Parathyroid adenoma (tissue), 2 donors: ENCODE measurements around the gene BRD1.

Experiments
- H2AFZ ChIP-seq: fragments of 300-600 bp; sonication (generic); one replicate; pipeline ENCODE4 v1.7.0; 2017; ENCODE audit warnings: antibody characterized with exemption, mild to moderate bottlenecking
- H3K27ac ChIP-seq: fragments of 300-600 bp; sonication (generic); one replicate; pipeline ENCODE4 v1.7.0; 2017
- H3K27me3 ChIP-seq: fragments of 300-600 bp; sonication (generic); one replicate; pipeline ENCODE4 v1.7.0; 2017; ENCODE audit warnings: low read length; ENCODE audit not compliant: control insufficient read depth, insufficient read depth
- H3K36me3 ChIP-seq: fragments of 300-600 bp; sonication (generic); one replicate; pipeline ENCODE4 v1.7.0; 2017; ENCODE audit warnings: low read length; ENCODE audit not compliant: control insufficient read depth, insufficient read depth
- H3K4me1 ChIP-seq: fragments of 300-600 bp; sonication (generic); one replicate; pipeline ENCODE4 v1.7.0; 2017; ENCODE audit warnings: control low read depth
- H3K4me2 ChIP-seq: fragments of 300-600 bp; sonication (generic); one replicate; pipeline ENCODE4 v1.7.0; 2017; ENCODE audit warnings: low read length
- H3K4me3 ChIP-seq: fragments of 300-600 bp; sonication (generic); one replicate; pipeline ENCODE4 v1.7.0; 2017; ENCODE audit warnings: low read depth, low read length
- H3K79me2 ChIP-seq: fragments of 300-600 bp; sonication (generic); one replicate; pipeline ENCODE4 v1.7.0; 2017; ENCODE audit warnings: control low read depth
- H3K9ac ChIP-seq: fragments of 300-600 bp; sonication (generic); one replicate; pipeline ENCODE4 v1.7.0; 2017; ENCODE audit warnings: mild to moderate bottlenecking
- H3K9me3 ChIP-seq: fragments of 300-600 bp; sonication (generic); one replicate; pipeline ENCODE4 v1.7.0; 2017; ENCODE audit warnings: low read length; ENCODE audit not compliant: control insufficient read depth
- CTCF ChIP-seq: fragments of 300-600 bp; sonication (generic); IDR thresholded peaks from one replicate; pipeline ENCODE4 v1.7.0; 2017; ENCODE audit warnings: antibody characterized with exemption, mild to moderate bottlenecking
- donor health status: primary hyperparathyroidism.

BRD1 gene

GRCh38 chr22:49869845-49870712 is 42.4 kb upstream of the BRD1 start:
- Histone ChIP-seq H3K36me3 (no peaks in the 10 kb centered on the region), H3K4me3 (no peak overlapping the region), H3K79me2 (peaks cover 10% of the 10 kb centered on the region), H3K27ac (no peak overlapping the region), H2AFZ (no peak overlapping the region), H3K4me2 (no peak overlapping the region), H3K27me3 (no peaks in the 10 kb centered on the region), H3K4me1 (no peaks in the 10 kb centered on the region), H3K9me3 (no peaks in the 10 kb centered on the region), H3K9ac (no peak overlapping the region)
- no peak for TF ChIP-seq CTCF

- Histone ChIP-seq H3K9ac (no peak overlapping the region), H2AFZ (no peak overlapping the region), H3K4me1 (no peaks in the 10 kb centered on the region), H3K79me2 (peaks cover 10% of the 10 kb centered on the region), H3K4me2 (no peak overlapping the region), H3K27ac (no peak overlapping the region), H3K36me3 (no peaks in the 10 kb centered on the region), H3K4me3 (no peak overlapping the region), H3K27me3 (no peaks in the 10 kb centered on the region), H3K9me3 (no peaks in the 10 kb centered on the region)
- no peak for TF ChIP-seq CTCF
These were observed 41.6 kb upstream of the BRD1 start for GRCh38 chr22:49869086-49869830.

GRCh38 chr22:49867303-49868265 is 39.9 kb upstream of the BRD1 start:
- Histone ChIP-seq H3K4me3 (no peak overlapping the region), H3K4me1 (no peaks in the 10 kb centered on the region), H3K4me2 (no peak overlapping the region), H3K27me3 (no peaks in the 10 kb centered on the region), H3K79me2 (peaks cover 10% of the 10 kb centered on the region), H3K36me3 (no peaks in the 10 kb centered on the region), H3K9me3 (no peaks in the 10 kb centered on the region), H3K27ac (no peak overlapping the region), H2AFZ (no peak overlapping the region), H3K9ac (no peak overlapping the region)
- no peak for TF ChIP-seq CTCF

- no peak for TF ChIP-seq CTCF
- no peak overlapping the region for H3K4me3 ChIP-seq
- no peak overlapping the region for H3K4me2 ChIP-seq
- H3K9ac ChIP-seq: no peak overlapping the region
- H3K79me2 ChIP-seq: peaks cover 11% of the 10 kb centered on the region
- H3K9me3 ChIP-seq: no peaks in the 10 kb centered on the region
- H3K4me1 ChIP-seq: no peaks in the 10 kb centered on the region
- no peak overlapping the region for H2AFZ ChIP-seq
- H3K27me3 ChIP-seq: no peaks in the 10 kb centered on the region
- no peak overlapping the region for H3K27ac ChIP-seq
- H3K36me3 ChIP-seq: no peaks in the 10 kb centered on the region
These were observed 39.0 kb upstream of the BRD1 start for GRCh38 chr22:49866646-49867045.
